ENCODE measurements around the gene ZCCHC17.

ZCCHC17 gene

DNA sequence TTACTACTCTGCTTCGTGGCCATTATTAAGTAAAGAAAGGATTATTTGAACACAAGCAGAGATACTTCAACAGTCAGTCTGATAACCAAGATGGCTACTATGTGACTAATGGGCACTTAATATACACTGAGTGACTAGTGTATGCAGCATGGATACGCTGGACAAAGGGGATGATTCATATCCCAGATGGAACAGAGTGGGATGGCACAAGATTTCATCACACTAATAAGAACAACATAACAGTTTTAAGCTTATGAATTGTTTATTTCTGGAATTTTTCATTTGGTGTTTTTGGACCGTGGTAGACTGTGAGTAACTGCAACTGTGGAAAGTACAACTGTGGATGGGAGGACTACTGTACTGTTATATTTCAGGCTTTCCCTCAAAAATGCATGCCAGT, 9.4 kb downstream of the ZCCHC17 start:
- peak; percentile 90 for DNase-seq (ENCODE audit: low read depth)

DNA sequence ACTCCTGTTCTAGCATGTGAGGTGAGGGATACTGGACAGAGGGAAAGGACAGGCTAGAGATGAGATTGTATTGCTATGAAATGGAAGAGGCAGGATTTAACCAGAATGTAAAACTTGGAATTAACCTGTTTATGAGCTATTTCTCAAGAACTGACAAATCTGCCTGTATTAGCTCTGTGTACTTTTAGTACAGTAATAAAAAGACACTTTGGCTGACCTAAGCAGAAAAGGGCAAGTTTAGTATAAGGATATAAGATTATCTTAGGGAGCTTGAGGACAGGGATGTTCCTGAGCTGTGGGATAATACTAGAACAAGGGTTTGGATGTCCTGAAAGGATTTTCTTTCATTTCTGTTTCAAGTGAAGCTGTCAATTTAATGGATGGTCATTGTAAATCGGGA, 11.2 kb downstream of the ZCCHC17 start:
- DNase-seq (ENCODE audit: low read depth) = no peak

DNA sequence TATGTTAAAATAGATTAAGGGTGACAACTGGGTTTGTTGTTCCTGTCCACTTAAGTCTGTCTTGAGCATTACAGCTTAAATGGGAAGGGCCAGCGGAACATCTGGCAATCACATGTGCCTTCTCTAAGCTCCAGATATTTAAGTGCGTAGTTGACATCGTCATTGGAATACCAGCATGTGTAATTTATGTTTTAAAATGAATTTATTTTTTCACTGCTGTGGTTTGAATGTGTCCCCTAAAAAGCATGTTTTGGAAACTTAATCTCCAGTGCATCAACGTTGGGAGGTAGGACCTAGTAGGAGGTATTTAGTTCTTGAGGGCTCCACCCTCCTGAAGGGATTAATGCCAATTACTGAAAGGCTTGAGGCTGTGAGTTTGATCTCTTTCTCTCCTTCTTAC, 13.4 kb downstream of the ZCCHC17 start:
- DNase-seq (ENCODE audit: low read depth) = no peak

DNA sequence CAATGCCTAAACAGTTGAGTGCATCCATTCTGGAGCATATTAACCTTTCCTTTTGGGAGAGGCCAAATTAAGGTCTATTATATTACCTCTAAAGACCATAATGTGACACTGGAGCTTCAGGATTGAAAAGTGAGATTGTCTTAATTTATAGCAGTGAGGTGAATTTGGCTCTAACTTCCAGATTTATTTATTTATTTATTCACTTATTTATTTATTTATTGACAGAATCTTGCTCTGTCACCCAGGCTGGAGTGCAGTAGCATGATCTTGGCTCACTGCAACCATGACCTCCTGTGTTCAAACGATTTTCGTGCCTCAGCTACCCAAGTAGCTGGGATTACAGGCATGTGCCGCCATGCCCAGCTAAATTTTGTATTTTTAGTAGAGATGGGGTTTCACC, 19.1 kb downstream of the ZCCHC17 start:
- DNase-seq (ENCODE audit: low read depth) = no peak

DNA sequence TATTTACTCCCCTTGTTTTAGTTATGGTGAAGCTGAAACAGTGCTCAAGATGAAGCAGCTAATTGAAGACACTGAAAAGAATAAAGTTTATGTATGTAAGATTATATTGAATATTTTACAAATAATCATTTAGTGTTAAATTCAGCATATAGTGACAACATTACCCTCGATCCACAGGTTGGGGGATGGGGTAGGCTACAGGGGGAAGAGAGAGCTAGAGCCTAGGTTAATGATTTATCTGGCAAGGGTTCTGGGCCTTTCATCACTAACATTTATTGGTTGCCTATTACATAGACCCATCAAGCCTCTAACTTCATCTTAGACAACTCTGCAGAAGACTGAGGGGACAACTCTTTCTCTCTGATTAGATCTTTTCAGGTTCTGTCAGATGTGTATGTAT, 21.3 kb downstream of the ZCCHC17 start:
- no peak for DNase-seq (ENCODE audit: low read depth)

DNA sequence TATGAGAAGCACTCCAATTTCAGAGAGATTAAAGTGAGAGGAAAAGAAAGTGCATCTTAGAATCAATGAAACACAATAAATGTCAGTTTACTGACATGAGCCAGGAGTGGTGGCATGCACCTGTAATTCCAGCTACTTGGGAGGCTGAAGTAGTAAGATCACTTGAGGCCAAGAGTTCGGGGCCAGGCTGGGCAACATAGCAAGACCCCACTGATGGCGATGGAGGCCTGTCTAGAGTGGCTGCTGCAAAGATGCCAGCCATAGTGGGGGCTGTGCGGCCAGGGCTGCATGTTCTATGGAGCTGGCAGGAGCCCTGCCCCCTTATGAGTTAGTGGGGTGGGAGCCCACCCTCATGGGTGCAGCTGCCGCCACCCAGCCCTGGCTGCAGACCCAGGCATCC, 27.3 kb downstream of the ZCCHC17 start:
- no peak for DNase-seq (ENCODE audit: low read depth)

DNA sequence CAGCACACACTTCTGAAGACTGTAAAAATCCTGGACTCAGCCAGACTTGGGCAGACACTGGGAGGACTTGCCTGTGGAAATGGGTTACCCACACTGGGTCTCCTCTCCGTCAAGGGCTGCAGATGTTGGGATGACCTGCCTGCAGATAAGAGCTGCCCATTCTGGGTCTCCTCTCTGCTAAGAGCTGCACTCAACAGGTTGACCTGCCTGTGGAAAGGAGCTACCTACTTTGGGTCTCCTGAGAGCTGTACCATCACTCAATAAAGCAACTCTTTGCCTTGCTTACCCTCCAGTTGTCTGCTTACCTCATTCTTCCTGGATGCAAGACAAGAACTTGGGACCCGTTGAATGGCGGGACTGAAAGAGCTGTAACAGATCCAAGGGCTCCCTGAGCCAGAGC, 28.2 kb downstream of the ZCCHC17 start:
- no peak for DNase-seq (ENCODE audit: low read depth)

DNA sequence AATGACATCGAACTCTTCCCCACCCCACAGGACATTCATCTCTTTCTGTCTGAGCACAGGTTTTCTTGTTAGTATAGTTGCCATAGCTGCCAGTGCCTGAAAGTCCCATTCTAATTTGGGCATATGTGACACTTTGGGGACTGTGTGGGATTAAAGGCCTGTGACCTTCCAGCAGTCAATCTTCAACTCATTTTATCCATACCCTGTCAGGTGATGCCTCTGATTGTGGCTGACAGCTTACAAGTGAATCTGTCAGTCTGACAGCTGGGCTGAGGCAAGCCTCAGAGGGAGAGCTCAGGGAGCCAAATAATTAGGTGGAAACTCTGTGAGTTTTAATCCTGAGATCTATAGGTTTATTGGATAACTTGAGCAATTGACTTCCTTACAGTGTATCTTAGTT, 29.6 kb downstream of the ZCCHC17 start:
- no peak for DNase-seq (ENCODE audit: low read depth)

DNA sequence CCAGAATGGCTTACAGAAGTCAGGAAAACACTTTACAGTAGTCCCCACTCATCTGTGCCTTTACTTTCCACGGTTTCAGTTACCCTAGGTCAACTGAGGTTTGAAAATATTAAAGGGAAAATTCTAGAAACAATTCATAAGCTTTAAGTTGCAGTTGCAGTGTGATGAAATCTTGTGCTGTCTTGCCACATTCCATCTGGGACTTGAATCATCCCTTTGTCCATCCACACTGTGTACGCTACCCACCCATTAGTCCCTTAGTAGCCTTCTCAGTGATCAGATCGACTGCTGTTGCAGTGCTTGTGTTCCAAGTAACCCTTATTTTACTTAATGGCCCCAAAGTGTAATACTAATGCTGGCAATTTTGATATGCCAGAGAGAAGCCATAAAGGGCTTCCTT, 30.5 kb downstream of the ZCCHC17 start:
- peak; percentile 18 for DNase-seq (ENCODE audit: low read depth)

DNA sequence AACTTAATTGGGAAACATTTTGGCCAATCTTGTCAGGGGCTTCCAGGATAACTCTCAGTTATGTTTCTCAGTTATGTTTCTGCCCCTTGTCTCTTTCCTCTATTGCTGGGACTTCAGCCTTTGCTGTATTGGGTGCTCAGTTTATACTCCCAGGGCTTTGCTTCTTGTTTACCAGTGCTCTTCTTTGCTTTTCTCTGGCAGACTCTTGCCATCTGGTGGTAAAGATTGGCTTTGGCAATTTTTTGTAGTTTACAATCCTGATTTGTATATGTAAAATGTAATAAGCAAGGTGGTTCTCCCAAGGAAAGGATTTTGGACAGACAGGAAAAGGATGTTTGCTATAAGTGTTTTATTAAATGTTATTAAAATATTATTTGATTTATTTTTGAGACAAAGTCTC, 38.2 kb downstream of the ZCCHC17 start:
- peak; percentile 19 for DNase-seq (ENCODE audit: low read depth)

DNA sequence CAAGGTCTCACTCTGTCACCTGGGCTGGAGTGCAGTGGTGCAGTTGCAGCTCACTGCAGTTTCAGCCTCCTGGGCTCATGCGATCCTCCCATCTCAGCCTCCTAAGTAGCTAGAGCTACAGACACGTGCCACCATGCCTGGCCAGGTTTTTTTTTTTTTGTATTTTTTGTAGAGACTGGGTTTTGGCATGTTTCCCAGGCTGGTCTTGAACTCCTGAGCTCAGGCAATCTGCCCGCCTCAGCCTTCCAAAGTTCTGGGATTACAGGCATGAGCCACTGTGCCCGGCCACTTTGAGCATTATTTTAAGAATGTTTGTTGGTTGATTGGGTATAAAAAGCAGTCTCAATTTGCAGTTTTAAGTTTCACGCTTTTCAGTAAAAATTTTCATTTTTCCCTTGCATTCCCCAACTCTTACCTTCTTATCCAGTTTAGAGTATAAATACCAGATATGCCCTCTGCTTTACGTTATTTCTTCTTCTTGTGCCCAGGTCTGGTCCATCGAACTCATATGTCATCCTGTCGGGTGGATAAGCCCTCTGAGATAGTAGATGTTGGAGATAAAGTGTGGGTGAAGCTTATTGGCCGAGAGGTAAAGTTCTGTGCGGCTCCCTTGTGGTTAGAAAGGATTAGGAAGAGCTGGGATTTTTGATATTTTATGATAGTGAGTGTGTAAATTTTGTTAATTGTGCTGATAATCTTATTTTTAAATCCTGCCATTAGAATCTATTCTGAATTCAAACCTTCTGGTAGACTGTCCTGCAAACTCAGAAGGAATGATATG, 40.0 kb downstream of the ZCCHC17 start:
- no peak for DNase-seq (ENCODE audit: low read depth)

DNA sequence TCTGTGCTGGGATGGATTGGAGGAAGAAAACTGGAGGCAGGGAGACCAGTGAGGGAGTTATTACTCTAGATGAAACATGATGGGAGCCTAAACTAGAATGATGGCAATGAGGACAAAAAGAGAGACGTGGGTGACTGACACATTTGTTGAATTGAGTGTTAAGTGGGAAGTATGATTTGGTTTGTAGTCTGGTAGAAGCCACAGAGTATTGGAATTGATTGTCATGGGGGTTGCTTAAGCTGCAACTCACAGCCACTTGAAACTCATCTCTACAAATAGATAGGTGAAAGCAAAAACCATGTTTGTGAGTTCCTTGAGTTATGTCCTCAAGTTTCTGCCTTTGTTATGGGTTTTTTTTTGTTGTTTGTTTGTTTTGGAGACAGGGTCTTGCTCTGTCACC, 47.7 kb downstream of the ZCCHC17 start:
- no peak for DNase-seq (ENCODE audit: low read depth)

DNA sequence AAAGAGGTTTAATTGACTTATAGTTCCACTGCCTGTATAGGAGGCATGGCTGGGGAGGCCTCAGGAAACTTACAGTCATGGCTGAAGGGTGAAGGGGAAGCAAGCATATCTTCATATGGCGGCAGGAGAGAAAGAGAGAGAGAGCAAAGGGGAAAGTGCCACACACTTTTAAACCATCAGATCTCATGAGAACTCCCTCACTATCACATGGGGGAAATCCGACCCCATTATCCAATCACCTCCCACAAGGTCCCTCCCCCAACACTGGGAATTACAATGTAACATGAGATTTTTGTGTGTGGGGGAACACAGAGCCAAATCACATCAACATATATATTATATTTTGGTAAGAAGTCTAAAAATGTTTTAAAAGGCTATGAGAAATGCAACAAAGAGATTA, 48.8 kb downstream of the ZCCHC17 start:
- DNase-seq (ENCODE audit: low read depth) = no peak

DNA sequence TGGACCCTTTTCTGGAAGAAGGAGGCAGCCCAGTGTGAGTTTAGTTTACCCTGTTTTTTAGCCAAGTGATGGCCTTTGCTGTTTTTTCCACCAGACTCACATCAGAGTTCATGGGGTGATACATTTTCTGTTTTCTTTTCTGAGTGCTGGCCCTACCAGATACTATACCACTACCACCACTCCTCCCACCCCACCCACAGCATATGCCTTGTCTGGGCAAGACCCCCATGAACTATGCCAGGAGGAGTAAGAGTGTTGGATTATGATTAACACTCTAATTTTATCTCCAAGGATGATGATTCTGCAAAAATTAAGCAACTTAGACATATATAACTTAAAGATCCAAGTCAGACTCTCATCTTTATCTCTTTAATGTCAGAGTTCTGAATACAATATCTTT, 50.0 kb downstream of the ZCCHC17 start:
- DNase-seq (ENCODE audit: low read depth) = no peak

DNA sequence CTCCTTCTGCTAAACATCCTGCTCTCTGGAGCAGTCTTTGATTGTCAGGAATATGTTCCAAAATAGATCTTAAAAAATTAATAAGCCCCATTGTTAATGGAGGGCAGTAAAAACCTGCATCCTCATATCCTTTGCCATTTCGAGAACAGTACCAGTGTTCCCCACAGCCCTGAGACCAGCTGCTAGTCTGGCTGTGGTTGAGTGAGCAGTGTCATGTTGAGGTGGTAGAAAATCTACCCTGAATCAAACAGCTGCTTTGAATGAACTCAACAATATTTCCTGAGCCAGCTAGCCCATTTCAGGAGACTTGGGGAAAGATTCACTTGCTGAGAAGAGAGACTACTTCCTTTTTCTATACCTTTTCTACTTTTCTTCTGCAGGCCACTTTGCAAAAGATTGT, 51.6 kb downstream of the ZCCHC17 start:
- DNase-seq (ENCODE audit: low read depth) = no peak

DNA sequence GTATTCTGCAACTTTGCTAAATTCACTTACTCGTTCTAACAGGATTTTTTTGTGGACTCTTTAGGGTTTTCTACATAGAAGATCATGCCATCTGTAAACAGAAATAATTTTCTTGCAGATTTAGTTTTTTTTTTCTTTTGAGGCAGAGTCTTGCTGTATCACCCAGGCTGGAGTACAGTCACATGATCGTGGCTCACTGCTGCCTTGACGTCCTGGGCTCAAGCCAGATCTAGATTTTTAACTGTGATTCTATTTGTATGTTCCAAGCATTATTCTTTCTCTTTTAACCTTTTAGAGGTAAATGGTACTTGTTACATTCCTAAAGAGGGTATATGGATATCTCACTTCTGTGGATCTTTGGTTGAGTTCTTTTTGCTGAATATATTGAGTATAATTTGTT, 57.5 kb downstream of the ZCCHC17 start:
- no peak for DNase-seq (ENCODE audit: low read depth)

DNA sequence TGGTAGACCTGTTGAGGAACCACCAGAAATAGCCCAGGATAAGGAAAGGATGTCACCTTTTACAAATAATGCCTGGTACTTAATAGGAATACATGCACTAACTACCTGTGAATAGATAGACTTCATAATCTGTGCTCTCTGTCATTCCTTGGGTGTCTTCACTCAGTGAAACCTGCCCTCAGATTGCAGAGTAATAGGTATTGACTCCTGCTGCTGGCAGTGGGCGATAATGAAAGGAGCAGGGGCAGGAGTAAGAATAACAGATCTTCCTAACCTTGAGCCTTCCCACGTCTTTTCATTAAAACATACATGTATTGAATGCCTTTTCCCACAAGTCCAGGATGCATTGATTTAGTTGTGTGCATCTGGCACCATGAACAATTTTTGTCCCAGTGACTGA, 59.6 kb downstream of the ZCCHC17 start:
- no peak for DNase-seq (ENCODE audit: low read depth)

DNA sequence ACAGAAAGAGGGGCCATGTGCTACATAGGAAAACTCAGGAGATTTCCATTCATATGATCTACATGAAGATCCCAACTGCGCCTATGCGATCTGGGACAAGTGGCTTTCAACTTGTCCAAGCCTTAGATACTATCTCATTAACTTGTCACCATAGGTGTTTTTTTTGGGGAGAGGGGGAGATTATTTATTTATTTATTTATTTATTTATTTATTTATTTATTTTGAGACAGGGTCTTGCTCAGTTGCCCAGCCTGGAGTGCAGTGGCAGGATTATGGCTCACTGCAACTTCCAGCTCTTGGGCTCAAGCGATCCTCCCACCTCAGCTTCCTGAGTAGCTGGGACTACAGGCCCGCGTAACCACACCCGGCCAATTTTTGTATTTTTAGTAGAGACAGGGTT, 64.8 kb downstream of the ZCCHC17 start:
- no peak for DNase-seq (ENCODE audit: low read depth)

DNA sequence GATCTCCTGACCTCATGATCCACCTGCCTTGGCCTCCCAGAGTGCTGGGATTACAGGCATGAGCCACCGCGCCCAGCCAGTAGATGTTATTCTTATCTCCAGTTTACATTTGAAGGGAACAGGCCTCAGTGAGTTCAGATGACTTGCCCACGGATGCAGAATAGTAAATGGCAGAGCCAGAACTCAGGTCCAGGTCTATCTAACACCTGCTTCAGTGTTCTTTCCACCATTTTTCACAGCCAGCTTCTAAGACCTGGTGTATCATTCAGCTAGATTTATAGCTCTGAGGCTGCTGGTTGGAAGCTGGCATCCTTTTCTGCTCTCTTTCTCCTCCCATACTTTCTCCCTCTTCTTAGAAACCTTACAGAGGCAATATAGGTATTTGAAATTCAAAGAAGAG, 65.2 kb downstream of the ZCCHC17 start:
- no peak for DNase-seq (ENCODE audit: low read depth)

DNA sequence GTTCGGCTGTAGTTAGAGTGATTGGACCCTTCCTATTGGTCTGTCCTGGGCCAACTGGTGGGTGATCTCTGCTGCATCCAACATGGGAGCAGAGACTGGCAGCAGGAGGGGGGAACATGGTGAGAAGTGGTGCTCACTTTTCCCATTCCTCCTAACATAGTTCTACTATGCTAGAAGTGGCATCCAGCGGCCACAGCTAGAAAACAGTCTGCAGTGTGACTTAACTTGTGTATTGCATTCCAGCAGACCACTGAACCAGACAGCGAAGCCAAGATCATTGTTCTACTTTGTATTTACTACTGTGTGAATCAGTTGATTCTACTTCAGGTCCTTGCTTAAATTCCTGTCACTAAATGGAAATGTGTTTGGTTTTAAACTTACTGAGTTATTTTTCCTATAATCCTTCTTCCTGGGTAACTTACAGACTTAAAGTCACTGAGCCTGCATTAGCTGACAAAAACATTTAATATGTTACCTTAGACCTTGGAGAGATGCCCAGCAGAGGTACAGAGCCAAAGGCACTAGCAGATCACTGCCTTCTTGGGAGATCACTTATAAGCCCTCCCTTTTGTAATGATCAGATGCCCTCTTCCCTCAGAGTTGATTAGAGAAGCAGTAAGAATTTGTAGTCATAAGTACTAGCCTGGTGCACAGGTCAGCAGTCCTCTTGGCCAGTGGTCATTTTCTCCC, 67.9 kb downstream of the ZCCHC17 start:
- no peak for DNase-seq (ENCODE audit: low read depth)

DNA sequence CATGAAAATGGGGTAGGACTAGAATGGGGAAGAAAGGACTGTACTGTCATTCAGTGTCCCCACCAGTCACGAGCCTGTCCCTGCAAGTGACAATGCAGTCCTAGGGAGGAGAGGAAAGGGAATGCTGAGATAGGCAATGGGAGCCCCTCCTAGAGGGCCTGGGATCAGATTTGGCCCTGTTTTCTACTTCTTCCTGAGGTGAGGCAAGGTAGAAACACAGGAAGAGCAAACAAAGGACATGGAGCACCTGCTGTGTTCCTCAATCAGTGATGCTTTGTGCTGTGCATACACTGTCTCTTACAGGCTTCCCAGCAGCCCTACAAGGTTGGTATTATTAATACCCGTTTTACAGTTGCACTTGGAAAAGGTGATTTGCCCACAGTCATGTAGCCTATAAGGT, 70.0 kb downstream of the ZCCHC17 start:
- no peak for DNase-seq (ENCODE audit: low read depth)

DNA sequence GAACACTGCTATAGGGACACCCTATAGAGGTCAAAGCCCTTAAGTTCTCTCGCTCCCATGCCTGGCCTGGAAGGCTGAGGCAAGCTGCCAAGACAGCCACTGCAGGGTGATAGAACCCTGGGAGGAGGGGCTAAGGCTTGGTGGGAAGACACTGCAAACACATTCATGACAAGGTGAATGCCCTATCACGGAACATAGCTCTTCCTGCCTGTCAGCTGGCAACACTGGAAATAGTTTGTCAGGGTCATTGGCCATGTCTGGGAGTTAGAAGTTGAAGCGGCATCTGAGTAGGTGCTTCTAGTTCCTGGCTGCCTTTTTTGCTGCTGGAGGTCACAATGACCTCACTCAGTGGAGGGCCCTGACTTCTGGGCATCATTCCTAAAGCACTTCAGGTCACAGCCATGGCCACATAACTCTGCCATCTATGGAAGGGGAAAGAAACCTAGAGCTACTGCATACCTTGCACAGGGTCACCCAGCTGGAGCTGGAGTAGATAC, 71.8 kb downstream of the ZCCHC17 start:
- DNase-seq (ENCODE audit: low read depth) = no peak

DNA sequence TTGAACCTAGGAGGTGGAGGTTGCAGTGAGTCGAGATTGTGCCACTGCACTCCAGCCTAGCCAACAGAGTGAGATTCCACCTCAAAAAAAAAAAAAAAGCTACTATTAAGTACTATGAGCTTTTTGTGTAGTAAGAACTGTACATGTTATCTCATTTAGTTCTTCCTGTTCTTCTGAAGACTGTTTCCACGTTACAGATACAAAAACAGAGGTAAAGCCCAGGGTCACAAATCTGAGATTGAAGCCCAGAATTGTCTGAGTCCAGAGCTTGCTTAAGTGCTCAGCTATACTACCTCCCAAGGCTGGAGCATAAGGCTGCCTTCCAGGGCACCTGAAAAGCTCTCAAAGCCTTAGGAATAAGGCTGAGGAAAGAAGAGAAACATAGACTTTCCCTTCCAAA, 73.2 kb downstream of the ZCCHC17 start:
- DNase-seq (ENCODE audit: low read depth) = no peak

DNA sequence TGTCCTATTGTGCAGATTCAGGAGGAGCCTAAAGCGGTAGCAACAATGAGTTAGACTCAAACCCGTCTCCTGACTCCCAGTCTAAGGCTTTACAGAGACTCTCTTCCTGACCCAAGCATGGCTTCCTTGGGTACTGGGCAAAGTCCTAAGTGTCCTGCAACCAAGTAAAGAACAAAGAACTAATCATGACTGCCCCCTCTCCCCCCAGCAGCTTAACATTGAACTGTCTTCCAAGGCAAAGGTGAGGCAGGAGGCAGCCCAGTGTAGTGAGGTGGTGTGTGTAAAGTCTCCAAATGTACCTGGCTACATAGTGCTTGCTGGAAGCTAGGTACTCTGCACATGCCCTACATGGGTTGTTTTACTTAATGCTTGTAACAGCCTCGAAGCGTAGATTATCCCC, 73.7 kb downstream of the ZCCHC17 start:
- no peak for DNase-seq (ENCODE audit: low read depth)

Data from stromal cell of bone marrow (primary cell).